ENCODE results near the gene DUS4L.
A peak's percentile ranks its signal among the peaks of the same experiment; 100 is the strongest.

Gene DUS4L

DNA sequence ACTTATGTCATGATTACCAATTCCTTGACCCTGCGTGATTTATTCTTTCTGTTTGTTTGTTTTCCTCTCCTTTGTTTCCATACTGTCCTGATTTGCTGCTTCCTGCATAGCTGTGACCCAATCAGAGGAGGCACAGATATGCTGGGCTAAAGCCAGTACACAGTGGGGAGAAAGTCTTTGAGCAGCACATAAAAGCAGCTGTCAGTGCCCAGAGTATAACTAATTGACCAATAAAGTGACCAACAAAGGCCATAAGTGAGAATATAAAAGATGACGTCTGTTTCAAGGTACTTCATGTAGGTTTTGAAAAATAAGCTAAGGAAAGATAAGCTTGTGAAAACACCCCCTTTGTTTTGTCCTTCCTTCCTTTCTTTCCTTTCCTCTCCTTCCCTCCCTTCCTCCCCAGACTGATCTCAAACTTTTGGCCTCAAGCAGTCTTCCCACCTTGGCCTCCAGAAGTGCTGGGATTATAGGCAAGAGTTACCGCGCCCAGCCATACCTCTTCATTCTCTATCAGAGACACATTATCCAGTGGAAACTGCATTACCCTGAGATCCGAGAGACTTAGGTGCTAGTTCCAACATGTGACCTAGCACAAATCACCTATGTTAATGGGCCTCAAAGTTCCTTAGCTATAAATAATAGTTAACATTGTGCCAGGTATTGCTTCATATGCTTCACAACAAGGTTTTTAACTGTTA is 33.3 kb downstream of the DUS4L start (continued):
- TF ChIP-seq GLIS2 (tag by site-specific recombination; IDR thresholded peaks at IDR 0.05), result no peak
- TF ChIP-seq ZNF391 (tag by site-specific recombination; IDR thresholded peaks at IDR 0.05; ENCODE audit: borderline replicate concordance, low read depth), result no peak; the same call in 1 of the 2 replicates
- TF ChIP-seq ZNF768 (tag by site-specific recombination; IDR thresholded peaks at IDR 0.05), result no peak
- TF ChIP-seq KLF8 (tag by site-specific recombination; IDR thresholded peaks at IDR 0.05), result no peak
- no peak for TF ChIP-seq ZBTB48 (tag by site-specific recombination; IDR thresholded peaks at IDR 0.05)
- TF ChIP-seq ZNF23 (tag by site-specific recombination; IDR thresholded peaks at IDR 0.05; ENCODE audit: borderline replicate concordance), result no peak
- no peak for TF ChIP-seq ZNF510 (tag by site-specific recombination; IDR thresholded peaks at IDR 0.05; ENCODE audit: insufficient replicate concordance)
- TF ChIP-seq KLF9 (tag by site-specific recombination; IDR thresholded peaks at IDR 0.05; ENCODE audit: low read depth), result no peak
- no peak for TF ChIP-seq ZNF677 (tag by site-specific recombination; IDR thresholded peaks at IDR 0.05)
- 0 out of 2 replicates have a peak, but pooled peaks have one; percentile 25 for TF ChIP-seq SP7 (tag by site-specific recombination; IDR thresholded peaks at IDR 0.05)
- no peak for TF ChIP-seq ZNF660 (tag by site-specific recombination; IDR thresholded peaks at IDR 0.05)
- no peak for TF ChIP-seq ZNF350 (tag by site-specific recombination; IDR thresholded peaks at IDR 0.05)
- no peak for TF ChIP-seq ZNF707 (tag by site-specific recombination; IDR thresholded peaks at IDR 0.05)
- no peak for TF ChIP-seq ZNF560 (tag by site-specific recombination; IDR thresholded peaks at IDR 0.05; ENCODE audit: borderline replicate concordance)
- TF ChIP-seq, protein P1, sequence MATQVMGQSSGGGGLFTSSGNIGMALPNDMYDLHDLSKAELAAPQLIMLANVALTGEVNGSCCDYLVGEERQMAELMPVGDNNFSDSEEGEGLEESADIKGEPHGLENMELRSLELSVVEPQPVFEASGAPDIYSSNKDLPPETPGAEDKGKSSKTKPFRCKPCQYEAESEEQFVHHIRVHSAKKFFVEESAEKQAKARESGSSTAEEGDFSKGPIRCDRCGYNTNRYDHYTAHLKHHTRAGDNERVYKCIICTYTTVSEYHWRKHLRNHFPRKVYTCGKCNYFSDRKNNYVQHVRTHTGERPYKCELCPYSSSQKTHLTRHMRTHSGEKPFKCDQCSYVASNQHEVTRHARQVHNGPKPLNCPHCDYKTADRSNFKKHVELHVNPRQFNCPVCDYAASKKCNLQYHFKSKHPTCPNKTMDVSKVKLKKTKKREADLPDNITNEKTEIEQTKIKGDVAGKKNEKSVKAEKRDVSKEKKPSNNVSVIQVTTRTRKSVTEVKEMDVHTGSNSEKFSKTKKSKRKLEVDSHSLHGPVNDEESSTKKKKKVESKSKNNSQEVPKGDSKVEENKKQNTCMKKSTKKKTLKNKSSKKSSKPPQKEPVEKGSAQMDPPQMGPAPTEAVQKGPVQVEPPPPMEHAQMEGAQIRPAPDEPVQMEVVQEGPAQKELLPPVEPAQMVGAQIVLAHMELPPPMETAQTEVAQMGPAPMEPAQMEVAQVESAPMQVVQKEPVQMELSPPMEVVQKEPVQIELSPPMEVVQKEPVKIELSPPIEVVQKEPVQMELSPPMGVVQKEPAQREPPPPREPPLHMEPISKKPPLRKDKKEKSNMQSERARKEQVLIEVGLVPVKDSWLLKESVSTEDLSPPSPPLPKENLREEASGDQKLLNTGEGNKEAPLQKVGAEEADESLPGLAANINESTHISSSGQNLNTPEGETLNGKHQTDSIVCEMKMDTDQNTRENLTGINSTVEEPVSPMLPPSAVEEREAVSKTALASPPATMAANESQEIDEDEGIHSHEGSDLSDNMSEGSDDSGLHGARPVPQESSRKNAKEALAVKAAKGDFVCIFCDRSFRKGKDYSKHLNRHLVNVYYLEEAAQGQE (tag by site-specific recombination; IDR thresholded peaks at IDR 0.05), result no peak
- TF ChIP-seq, protein P2, sequence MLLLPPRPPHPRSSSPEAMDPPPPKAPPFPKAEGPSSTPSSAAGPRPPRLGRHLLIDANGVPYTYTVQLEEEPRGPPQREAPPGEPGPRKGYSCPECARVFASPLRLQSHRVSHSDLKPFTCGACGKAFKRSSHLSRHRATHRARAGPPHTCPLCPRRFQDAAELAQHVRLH (tag by site-specific recombination; IDR thresholded peaks at IDR 0.05), result peak; percentile 82; the same call in 1 of the 2 replicates
- 0 out of 2 replicates have a peak, but pooled peaks have one; percentile 19 for TF ChIP-seq ZNF600 (tag by site-specific recombination; IDR thresholded peaks at IDR 0.05)
- TF ChIP-seq GLI2 (tag by site-specific recombination; IDR thresholded peaks at IDR 0.05; ENCODE audit: borderline replicate concordance, low read depth), result peak; percentile 35; the same call in 1 of the 2 replicates
- TF ChIP-seq ZNF157 (tag by site-specific recombination; IDR thresholded peaks at IDR 0.05), result no peak
- TF ChIP-seq ZNF2 (tag by site-specific recombination; IDR thresholded peaks at IDR 0.05), result no peak
- TF ChIP-seq, protein P3, sequence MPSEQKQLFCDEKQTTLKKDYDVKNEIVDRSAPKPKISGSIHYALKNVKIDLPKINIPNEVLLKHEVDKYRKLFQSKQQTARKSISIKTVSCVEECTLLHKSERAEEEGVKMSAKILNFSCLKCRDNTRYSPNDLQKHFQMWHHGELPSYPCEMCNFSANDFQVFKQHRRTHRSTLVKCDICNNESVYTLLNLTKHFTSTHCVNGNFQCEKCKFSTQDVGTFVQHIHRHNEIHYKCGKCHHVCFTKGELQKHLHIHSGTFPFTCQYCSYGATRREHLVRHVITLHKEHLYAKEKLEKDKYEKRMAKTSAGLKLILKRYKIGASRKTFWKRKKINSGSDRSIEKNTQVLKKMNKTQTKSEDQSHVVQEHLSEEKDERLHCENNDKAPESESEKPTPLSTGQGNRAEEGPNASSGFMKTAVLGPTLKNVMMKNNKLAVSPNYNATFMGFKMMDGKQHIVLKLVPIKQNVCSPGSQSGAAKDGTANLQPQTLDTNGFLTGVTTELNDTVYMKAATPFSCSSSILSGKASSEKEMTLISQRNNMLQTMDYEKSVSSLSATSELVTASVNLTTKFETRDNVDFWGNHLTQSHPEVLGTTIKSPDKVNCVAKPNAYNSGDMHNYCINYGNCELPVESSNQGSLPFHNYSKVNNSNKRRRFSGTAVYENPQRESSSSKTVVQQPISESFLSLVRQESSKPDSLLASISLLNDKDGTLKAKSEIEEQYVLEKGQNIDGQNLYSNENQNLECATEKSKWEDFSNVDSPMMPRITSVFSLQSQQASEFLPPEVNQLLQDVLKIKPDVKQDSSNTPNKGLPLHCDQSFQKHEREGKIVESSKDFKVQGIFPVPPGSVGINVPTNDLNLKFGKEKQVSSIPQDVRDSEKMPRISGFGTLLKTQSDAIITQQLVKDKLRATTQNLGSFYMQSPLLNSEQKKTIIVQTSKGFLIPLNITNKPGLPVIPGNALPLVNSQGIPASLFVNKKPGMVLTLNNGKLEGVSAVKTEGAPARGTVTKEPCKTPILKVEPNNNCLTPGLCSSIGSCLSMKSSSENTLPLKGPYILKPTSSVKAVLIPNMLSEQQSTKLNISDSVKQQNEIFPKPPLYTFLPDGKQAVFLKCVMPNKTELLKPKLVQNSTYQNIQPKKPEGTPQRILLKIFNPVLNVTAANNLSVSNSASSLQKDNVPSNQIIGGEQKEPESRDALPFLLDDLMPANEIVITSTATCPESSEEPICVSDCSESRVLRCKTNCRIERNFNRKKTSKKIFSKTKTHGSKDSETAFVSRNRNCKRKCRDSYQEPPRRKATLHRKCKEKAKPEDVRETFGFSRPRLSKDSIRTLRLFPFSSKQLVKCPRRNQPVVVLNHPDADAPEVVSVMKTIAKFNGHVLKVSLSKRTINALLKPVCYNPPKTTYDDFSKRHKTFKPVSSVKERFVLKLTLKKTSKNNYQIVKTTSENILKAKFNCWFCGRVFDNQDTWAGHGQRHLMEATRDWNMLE (tag by site-specific recombination; conservative IDR thresholded peaks at IDR 0.05; ENCODE audit: low read depth), result no peak
- no peak for TF ChIP-seq HOXC10 (CRISPR knock-in tag; IDR thresholded peaks at IDR 0.05)
- 0 out of 2 replicates have a peak, but pooled peaks have one; percentile 20 for TF ChIP-seq BCL11A (tag by site-specific recombination; IDR thresholded peaks at IDR 0.05; ENCODE audit: low read depth)
- TF ChIP-seq ZBTB20 (tag by site-specific recombination; IDR thresholded peaks at IDR 0.05), result no peak
- peak; percentile 47; the same call in 1 of the 2 replicates for TF ChIP-seq ZBTB21 (tag by site-specific recombination; IDR thresholded peaks at IDR 0.05)
- TF ChIP-seq ZNF132 (tag by site-specific recombination; IDR thresholded peaks at IDR 0.05; ENCODE audit: borderline replicate concordance), result no peak
- no peak for TF ChIP-seq ZNF701 (tag by site-specific recombination; IDR thresholded peaks at IDR 0.05)
- TF ChIP-seq ZNF571 (tag by site-specific recombination; IDR thresholded peaks at IDR 0.05), result no peak
- peak; percentile 49; the same call in 1 of the 2 replicates for TF ChIP-seq ZBTB17 (tag by site-specific recombination; IDR thresholded peaks at IDR 0.05)
- no peak for TF ChIP-seq KLF7 (tag by site-specific recombination; IDR thresholded peaks at IDR 0.05; ENCODE audit: borderline replicate concordance)
- TF ChIP-seq TRIM28 (IDR thresholded peaks at IDR 0.05; ENCODE audit: borderline replicate concordance, low read length), result no peak
- TF ChIP-seq, protein P4, sequence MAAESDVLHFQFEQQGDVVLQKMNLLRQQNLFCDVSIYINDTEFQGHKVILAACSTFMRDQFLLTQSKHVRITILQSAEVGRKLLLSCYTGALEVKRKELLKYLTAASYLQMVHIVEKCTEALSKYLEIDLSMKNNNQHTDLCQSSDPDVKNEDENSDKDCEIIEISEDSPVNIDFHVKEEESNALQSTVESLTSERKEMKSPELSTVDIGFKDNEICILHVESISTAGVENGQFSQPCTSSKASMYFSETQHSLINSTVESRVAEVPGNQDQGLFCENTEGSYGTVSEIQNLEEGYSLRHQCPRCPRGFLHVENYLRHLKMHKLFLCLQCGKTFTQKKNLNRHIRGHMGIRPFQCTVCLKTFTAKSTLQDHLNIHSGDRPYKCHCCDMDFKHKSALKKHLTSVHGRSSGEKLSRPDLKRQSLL (tag by site-specific recombination; IDR thresholded peaks at IDR 0.05), result 0 out of 2 replicates have a peak, but pooled peaks have one; percentile 6
